ENCODE measurements around the gene XRCC6. TPM values are rescaled to one million over a fixed set of nuclear protein-coding genes. Genes with fewer than 3 reads are reported as not detected.
A peak's percentile ranks its signal among the peaks of the same experiment; 100 is the strongest.

XRCC6 gene
- total and polyA plus RNA-seq, 2 of the 13 experiments (the other 11 are each of a cell fraction or from before 2014, with no cell fraction given), result 124 to 625 TPM

- TF ChIP-seq, protein P1, sequence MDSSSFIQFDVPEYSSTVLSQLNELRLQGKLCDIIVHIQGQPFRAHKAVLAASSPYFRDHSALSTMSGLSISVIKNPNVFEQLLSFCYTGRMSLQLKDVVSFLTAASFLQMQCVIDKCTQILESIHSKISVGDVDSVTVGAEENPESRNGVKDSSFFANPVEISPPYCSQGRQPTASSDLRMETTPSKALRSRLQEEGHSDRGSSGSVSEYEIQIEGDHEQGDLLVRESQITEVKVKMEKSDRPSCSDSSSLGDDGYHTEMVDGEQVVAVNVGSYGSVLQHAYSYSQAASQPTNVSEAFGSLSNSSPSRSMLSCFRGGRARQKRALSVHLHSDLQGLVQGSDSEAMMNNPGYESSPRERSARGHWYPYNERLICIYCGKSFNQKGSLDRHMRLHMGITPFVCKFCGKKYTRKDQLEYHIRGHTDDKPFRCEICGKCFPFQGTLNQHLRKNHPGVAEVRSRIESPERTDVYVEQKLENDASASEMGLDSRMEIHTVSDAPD (CRISPR knock-in tag; IDR thresholded peaks at IDR 0.05), result peak; percentile 65; the same call in 1 of the 2 replicates
- TF ChIP-seq HDAC2 (CRISPR knock-in tag; IDR thresholded peaks at IDR 0.05) (peak; percentile 32; the same call in 1 of the 2 replicates), ZNF792 (CRISPR knock-in tag; IDR thresholded peaks at IDR 0.05) (peak; percentile 67; the same call in 1 of the 2 replicates), THAP11 (CRISPR knock-in tag; IDR thresholded peaks at IDR 0.05) (peak; percentile 52; the same call in 1 of the 2 replicates), PATZ1 (CRISPR knock-in tag; IDR thresholded peaks at IDR 0.05) (peak; percentile 50), ELF3 (CRISPR knock-in tag; IDR thresholded peaks at IDR 0.05) (0 out of 2 replicates have a peak, but pooled peaks have one; percentile 25), IKZF1 (IDR thresholded peaks at IDR 0.05) (no peak), JARID2 (CRISPR knock-in tag; IDR thresholded peaks at IDR 0.05; ENCODE audit: insufficient replicate concordance) (no peak), CTCF (CRISPR knock-in tag; IDR thresholded peaks at IDR 0.05) (peak; percentile 95), ZNF143 (CRISPR knock-in tag; IDR thresholded peaks at IDR 0.05) (no peak), DNMT1 (CRISPR knock-in tag; IDR thresholded peaks at IDR 0.05) (0 out of 2 replicates have a peak, but pooled peaks have one; percentile 66), GATAD2A (CRISPR knock-in tag; IDR thresholded peaks at IDR 0.05) (peak; percentile 56), MAZ (IDR thresholded peaks at IDR 0.05; ENCODE audit: borderline replicate concordance, low read depth, low read length) (0 out of 2 replicates have a peak, but pooled peaks have one; percentile 29), MAZ (CRISPR knock-in tag; IDR thresholded peaks at IDR 0.05; ENCODE audit: low read depth) (peak; percentile 75), ZNF83 (CRISPR knock-in tag; IDR thresholded peaks at IDR 0.05; ENCODE audit: borderline replicate concordance) (no peak), MIXL1 (CRISPR knock-in tag; IDR thresholded peaks at IDR 0.05) (peak; percentile 51; the same call in 1 of the 2 replicates), YY1 (IDR thresholded peaks at IDR 0.05; ENCODE audit: insufficient read depth, insufficient replicate concordance, low read depth, low read length) (peak; percentile 59)
- TF ChIP-seq, protein P2, sequence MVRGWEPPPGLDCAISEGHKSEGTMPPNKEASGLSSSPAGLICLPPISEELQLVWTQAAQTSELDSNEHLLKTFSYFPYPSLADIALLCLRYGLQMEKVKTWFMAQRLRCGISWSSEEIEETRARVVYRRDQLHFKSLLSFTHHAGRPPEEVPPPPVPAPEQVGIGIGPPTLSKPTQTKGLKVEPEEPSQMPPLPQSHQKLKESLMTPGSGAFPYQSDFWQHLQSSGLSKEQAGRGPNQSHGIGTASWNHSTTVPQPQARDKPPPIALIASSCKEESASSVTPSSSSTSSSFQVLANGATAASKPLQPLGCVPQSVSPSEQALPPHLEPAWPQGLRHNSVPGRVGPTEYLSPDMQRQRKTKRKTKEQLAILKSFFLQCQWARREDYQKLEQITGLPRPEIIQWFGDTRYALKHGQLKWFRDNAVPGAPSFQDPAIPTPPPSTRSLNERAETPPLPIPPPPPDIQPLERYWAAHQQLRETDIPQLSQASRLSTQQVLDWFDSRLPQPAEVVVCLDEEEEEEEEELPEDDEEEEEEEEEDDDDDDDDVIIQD (CRISPR knock-in tag; IDR thresholded peaks at IDR 0.05; ENCODE audit: low read depth), result peak; percentile 56; the same call in 1 of the 2 replicates
These were observed 44.2 kb upstream of the XRCC6 start (continued) for GRCh38 chr22:41576877-41577276.
